ENCODE data around the gene STX18. TPM values are rescaled to one million over a fixed set of nuclear protein-coding genes. Genes with fewer than 3 reads are reported as not detected.
"Not testable (repeated sequence)": the region's sequence is repeated elsewhere in the genome, so short reads cannot be mapped to it uniquely, and the experiment has no call there.

The STX18 gene
- total RNA-seq, 4 donors from 2014 or later = 17.8 to 25.4 (median 23.4) TPM

GRCh38 chr4:4568806-4569427 is 27.1 kb upstream of the STX18 start:
- Histone ChIP-seq H3K27me3 (no peaks in the 10 kb centered on the region), H3K9me3 (no peaks in the 10 kb centered on the region), H3K27ac (no peak overlapping the region), H3K36me3 (peaks cover 0 to 12% of the 10 kb centered on the region in 2 donors), H3K4me3 (no peak overlapping the region), H3K4me1 (no peaks in the 10 kb centered on the region)
- 100% methylated on average over 3 of the region's 3 CpGs for WGBS, 2 donors (ENCODE audit: low coverage in 1 of 2)
- no peak for ATAC-seq
- no peak for TF ChIP-seq EP300 (IDR thresholded peaks at IDR 0.05)
- TF ChIP-seq POLR2A (IDR thresholded peaks at IDR 0.05) = no peak

- H3K36me3 ChIP-seq = peaks cover 0 to 12% of the 10 kb centered on the region in 2 donors
- not testable (repeated sequence) for H3K4me3 ChIP-seq, H3K9me3 ChIP-seq, ATAC-seq, H3K27me3 ChIP-seq, H3K27ac ChIP-seq, H3K4me1 ChIP-seq
Observed at GRCh38 chr4:4566359-4566758, 24.5 kb upstream of the STX18 start.

- Histone ChIP-seq H3K4me3 (no peak overlapping the region), H3K4me1 (no peaks in the 10 kb centered on the region), H3K27me3 (no peaks in the 10 kb centered on the region), H3K9me3 (no peaks in the 10 kb centered on the region), H3K36me3 (peaks cover 0 to 21% of the 10 kb centered on the region in 2 donors), H3K27ac (no peak overlapping the region)
- no peak for TF ChIP-seq EP300 (IDR thresholded peaks at IDR 0.05)
- no peak for TF ChIP-seq POLR2AphosphoS5 (IDR thresholded peaks at IDR 0.05)
- TF ChIP-seq CTCF (IDR thresholded peaks at IDR 0.05) = no peak
- no peak for TF ChIP-seq POLR2A (IDR thresholded peaks at IDR 0.05)
- no peak for ATAC-seq
- WGBS, 2 donors (ENCODE audit: low coverage in 1 of 2) = 61 to 83% methylated on average over 1 to 3 of the region's 3 CpGs
Observed at GRCh38 chr4:4564522-4564921, 22.7 kb upstream of the STX18 start.

- Histone ChIP-seq H3K9me3 (no peaks in the 10 kb centered on the region), H3K4me1 (no peaks in the 10 kb centered on the region), H3K36me3 (peaks cover 0 to 21% of the 10 kb centered on the region in 2 donors), H3K4me3 (no peak overlapping the region), H3K27me3 (no peaks in the 10 kb centered on the region), H3K27ac (no peak overlapping the region)
- WGBS, 2 donors (ENCODE audit: low coverage in 1 of 2) = 50 to 54% methylated on average over 4 to 5 of the region's 5 CpGs
- no peak for ATAC-seq
- no peak for TF ChIP-seq CTCF (IDR thresholded peaks at IDR 0.05)
- no peak for TF ChIP-seq POLR2A (IDR thresholded peaks at IDR 0.05)
- TF ChIP-seq POLR2AphosphoS5 (IDR thresholded peaks at IDR 0.05) = no peak
- no peak for TF ChIP-seq EP300 (IDR thresholded peaks at IDR 0.05)
Observed at GRCh38 chr4:4560642-4561041, 18.8 kb upstream of the STX18 start.

- WGBS, 2 donors (ENCODE audit: low coverage in 1 of 2) = 75 to 81% methylated on average over 1 to 3 of the region's 3 CpGs
- H3K27ac ChIP-seq = no peak overlapping the region
Observed at GRCh38 chr4:4560136-4560535, 18.3 kb upstream of the STX18 start.

GRCh38 chr4:4559596-4559995 is 17.7 kb upstream of the STX18 start:
- 43 to 70% methylated on average over 5 to 6 of the region's 6 CpGs for WGBS, 2 donors (ENCODE audit: low coverage in 1 of 2)
- TF ChIP-seq POLR2AphosphoS5 (IDR thresholded peaks at IDR 0.05) = no peak
- no peak for TF ChIP-seq EP300 (IDR thresholded peaks at IDR 0.05)
- TF ChIP-seq POLR2A (IDR thresholded peaks at IDR 0.05) = no peak
- no peak for TF ChIP-seq CTCF (IDR thresholded peaks at IDR 0.05)
- no peaks in the 10 kb centered on the region for H3K9me3 ChIP-seq
- no peak overlapping the region for H3K27ac ChIP-seq
- H3K27me3 ChIP-seq = no peaks in the 10 kb centered on the region
- no peak for ATAC-seq
- H3K4me1 ChIP-seq = no peaks in the 10 kb centered on the region
- peaks cover 0 to 13% of the 10 kb centered on the region in 2 donors for H3K36me3 ChIP-seq
- no peak overlapping the region for H3K4me3 ChIP-seq

More at GRCh38 chr4:4560136-4560535, 18.3 kb upstream of the STX18 start:
- TF ChIP-seq POLR2A (IDR thresholded peaks at IDR 0.05) = no peak
- Histone ChIP-seq H3K36me3 (peaks cover 0 to 18% of the 10 kb centered on the region in 2 donors), H3K27me3 (no peaks in the 10 kb centered on the region), H3K4me3 (no peak overlapping the region), H3K9me3 (no peaks in the 10 kb centered on the region), H3K4me1 (no peaks in the 10 kb centered on the region)
- no peak for ATAC-seq
